Measurements from ENCODE around the gene DOK1.

DOK1 gene

GRCh38 chr2:74553892-74554819, at the start of gene DOK1, which contains the start of gene LOXL3:
TSS of gene DOK1 (plus strand) at chr2:74554720. CDS start at chr2:74554755, 35 bp downstream.
TSS of gene LOXL3 (minus strand) at chr2:74553942. CDS start at chr2:74552634, 1,308 bp downstream.
- DNase-seq (ENCODE audit: low spot score) = peak; percentile 94

GRCh38 chr2:74505448-74506246, 48.9 kb upstream of the DOK1 start:
- DNase-seq (ENCODE audit: low spot score) = no peak

- DNase-seq (ENCODE audit: low spot score) = peak; percentile 97
Measured at GRCh38 chr2:74507145-74507925, 47.2 kb upstream of the DOK1 start, which contains the start of gene PCGF1. TSS of gene PCGF1 (minus strand) at chr2:74507695. CDS start at chr2:74507668, 27 bp downstream.

- DNase-seq (ENCODE audit: low spot score) = no peak
Measured at GRCh38 chr2:74507926-74508520, 46.5 kb upstream of the DOK1 start.

GRCh38 chr2:74510272-74510671, 44.2 kb upstream of the DOK1 start:
- DNase-seq (ENCODE audit: low spot score) = no peak

GRCh38 chr2:74511104-74511989, 43.2 kb upstream of the DOK1 start:
- no peak for DNase-seq (ENCODE audit: low spot score)

GRCh38 chr2:74512744-74513604, 41.5 kb upstream of the DOK1 start:
- peak; percentile 82 for DNase-seq (ENCODE audit: low spot score)

DNA sequence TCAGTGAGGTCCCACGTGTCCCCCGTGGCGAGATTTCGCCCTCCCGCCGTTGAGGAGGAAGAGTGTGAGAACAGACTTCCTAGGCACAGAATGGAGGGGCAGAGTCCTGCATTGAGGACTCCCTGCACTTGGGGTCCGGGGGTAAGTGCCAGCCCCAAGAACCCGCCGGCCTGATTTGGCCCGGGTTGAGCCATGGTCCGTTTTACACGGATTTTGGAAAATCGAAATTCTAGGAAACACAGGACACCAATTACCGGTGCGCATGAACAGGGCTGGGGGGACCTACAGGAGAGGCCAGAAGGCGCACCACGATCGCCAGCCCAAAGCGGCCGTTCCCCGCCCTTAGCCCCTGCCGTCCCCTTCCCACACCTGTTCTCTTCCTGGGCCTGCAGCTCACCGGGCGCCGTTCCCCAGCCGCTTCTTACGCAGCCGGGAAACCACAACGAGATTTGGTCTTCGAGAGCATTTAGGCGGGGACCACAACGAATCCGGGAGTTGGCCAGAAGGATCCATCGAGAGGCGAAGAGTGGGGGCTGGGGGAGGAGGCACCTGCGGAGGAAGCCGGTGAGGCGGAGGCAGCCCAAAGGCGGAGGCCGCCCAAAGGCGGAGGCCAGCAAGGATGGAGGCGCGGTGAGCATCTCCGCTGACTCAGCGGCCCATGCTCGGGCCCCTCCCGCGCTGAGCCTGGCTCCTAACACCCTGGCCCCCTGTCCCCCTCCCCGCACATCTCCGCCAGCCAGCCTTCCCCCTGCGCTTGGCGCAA, 40.7 kb upstream of the DOK1 start:
- DNase-seq (ENCODE audit: low spot score) = peak; percentile 62

GRCh38 chr2:74514368-74515270, 39.9 kb upstream of the DOK1 start, which contains the start of gene TLX2:
TSS of gene TLX2 (plus strand) at chr2:74514450. CDS start at chr2:74514807, 357 bp downstream.
- DNase-seq (ENCODE audit: low spot score) = peak; percentile 64

DNA sequence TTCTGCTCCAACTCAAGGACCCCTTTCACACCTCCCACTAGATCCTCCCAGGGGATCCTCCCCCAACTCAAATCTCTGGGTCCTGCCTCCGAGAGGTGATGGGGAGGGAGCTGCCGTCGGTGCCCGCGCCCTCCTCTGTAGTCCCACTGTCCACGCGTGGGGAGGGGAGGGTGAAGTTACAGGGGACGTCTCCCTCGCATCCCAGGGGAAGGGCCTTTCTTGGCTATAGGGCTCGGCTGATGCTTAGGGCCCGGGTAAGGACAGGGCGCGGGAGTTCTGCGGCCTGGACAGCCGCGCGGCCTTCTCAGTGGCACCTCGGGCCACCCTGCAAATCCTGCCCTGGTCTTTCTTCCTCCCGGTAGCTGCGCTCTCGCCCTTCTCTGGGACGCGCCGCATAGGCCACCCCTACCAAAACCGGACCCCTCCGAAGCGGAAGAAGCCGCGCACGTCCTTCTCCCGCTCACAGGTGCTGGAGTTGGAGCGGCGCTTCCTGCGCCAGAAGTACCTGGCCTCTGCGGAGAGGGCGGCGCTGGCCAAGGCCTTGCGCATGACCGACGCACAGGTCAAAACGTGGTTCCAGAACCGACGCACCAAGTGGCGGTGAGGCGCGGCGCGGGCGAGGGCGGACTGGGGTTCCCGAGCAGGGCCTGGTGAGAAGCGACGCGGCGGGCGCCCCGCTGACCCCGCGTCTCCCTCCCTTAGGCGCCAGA, 39.1 kb upstream of the DOK1 start:
- DNase-seq (ENCODE audit: low spot score) = peak; percentile 61

GRCh38 chr2:74515981-74516633, 38.4 kb upstream of the DOK1 start:
- DNase-seq (ENCODE audit: low spot score) = peak; percentile 82

GRCh38 chr2:74516650-74517049, 37.9 kb upstream of the DOK1 start:
- DNase-seq (ENCODE audit: low spot score) = no peak

DNA sequence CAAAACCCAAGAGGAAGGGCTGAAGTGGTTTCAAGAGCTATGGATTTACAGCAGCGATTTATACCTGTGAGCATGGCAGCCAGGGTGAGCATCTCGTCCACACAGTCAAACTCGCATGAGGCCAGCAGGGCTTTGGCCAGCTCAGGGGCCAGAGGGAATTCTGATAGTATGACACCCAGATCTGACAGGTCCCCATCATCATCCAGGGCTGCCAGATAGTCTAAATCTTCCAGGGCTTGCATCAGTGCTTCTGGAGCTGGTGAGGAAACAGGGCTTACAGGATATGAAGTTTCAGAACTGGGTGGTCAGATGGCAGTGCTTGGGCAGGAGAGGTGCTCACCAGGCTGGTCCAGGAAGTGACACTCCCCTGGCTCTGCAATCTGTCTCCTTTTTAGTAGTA, 32.0 kb upstream of the DOK1 start:
- DNase-seq (ENCODE audit: low spot score) = no peak

DNA sequence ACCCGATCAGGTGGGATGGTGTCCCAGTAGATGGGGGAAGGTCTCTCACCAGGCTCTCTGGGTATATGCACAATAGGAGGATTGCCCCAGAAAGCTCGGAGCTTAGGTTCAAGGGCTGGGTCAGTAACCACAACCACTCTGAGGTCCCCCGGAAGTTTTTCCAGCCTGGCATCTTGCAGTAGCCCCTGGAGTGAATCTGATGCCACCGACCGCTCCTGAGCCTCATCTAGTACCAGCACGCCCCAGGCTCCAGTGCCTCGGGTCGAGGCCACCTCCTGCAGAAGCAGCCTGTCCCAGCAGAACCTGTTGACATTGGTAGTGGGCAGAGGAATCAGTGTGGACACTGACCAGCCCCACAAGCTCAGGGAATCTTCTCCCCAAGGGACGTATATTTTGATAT, 30.5 kb upstream of the DOK1 start:
- no peak for DNase-seq (ENCODE audit: low spot score)

DNA sequence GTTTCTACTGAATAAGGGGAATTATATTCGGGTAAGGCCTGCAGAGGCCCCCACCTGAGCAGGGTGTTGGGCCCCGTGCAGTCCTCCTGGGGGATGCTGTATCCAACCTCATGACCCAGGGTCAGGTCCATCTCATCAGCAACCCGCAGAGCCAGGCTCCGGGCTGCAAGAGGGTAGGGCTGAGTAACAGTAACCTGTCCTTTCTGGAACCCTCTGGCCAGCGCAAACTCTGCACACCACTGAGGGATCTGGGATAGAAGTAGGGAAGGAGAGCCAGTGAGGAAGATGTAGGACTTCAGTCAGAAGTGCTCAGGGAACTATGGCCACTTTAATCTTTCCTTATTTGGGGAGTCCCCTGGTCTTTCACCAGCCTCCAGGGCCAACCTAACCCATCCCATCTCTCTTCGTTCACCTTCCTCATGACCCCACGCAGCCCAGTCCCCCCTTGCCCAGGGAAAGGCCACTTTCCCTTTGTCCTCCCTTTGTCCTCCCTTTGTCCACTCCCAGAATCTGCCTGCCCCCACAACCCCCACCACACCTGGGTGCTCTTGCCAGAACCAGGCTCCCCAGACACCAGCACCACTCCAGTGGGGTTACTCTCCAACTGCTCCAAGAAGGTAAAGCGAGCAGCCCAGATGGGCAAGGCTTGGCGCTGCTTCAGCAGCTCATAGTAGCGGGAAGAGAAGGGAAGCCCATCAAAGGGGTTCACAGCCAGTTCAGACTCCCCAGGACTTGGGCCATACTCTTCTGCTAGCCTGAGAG, 29.4 kb upstream of the DOK1 start:
- no peak for DNase-seq (ENCODE audit: low spot score)

Data from ecto neural progenitor cell (in vitro differentiated cells).